Epithelial cell of proximal tubule (primary cell): ENCODE measurements around the gene NFE2L3. TPM values are rescaled to one million over a fixed set of nuclear protein-coding genes. Genes with fewer than 3 reads are reported as not detected.
"Not testable (repeated sequence)": the region's sequence is repeated elsewhere in the genome, so short reads cannot be mapped to it uniquely, and the experiment has no call there.

Source experiments
- DNase-seq: peaks from one replicate; pipeline ENCODE4 v3.0.0-alpha.2; 2011; ENCODE audit warnings: low read depth
- H3K4me3 ChIP-seq: 2 replicates; pipeline ENCODE4 v1.5.1; 2011; ENCODE audit warnings: low read depth, mild to moderate bottlenecking, low read length
- total RNA-seq: library from RNA; depleted of rRNA; stranded (reverse); fragments of >200 nt; gene quantifications from 2 replicates; pipeline ENCODE4 v1.2.3, GENCODE V29; 2015
- TF ChIP-seq, protein P1 (sequence below): conservative IDR thresholded peaks from 2 replicates; pipeline ENCODE4 v1.5.1; 2012; ENCODE audit warnings: low read depth, mild to moderate bottlenecking, low read length

The NFE2L3 gene
- total RNA-seq, 1 donor from 2014 or later, result 75.6 TPM

DNA sequence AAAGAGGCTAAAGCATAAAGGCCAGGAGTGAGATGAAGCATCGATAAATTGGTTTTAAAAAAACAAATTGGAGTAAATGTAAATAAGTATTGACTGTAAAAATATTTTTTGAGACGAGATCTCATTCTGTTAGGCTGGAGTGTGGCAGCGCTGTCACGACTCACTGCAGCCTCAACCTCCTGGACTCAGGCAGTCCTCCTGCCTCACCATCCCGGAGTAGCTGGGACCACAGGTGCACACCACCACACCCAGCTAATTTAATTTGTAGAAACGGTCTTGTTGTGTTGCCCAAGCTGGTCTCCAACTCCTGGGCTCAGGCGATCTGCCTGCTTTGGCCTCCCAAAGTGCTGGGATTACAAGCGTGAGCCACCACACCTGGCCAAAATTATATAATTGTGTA lies 30.7 kb downstream of the NFE2L3 start:
- no peak overlapping the region for H3K4me3 ChIP-seq
- DNase-seq, result no peak
- TF ChIP-seq, protein P1, sequence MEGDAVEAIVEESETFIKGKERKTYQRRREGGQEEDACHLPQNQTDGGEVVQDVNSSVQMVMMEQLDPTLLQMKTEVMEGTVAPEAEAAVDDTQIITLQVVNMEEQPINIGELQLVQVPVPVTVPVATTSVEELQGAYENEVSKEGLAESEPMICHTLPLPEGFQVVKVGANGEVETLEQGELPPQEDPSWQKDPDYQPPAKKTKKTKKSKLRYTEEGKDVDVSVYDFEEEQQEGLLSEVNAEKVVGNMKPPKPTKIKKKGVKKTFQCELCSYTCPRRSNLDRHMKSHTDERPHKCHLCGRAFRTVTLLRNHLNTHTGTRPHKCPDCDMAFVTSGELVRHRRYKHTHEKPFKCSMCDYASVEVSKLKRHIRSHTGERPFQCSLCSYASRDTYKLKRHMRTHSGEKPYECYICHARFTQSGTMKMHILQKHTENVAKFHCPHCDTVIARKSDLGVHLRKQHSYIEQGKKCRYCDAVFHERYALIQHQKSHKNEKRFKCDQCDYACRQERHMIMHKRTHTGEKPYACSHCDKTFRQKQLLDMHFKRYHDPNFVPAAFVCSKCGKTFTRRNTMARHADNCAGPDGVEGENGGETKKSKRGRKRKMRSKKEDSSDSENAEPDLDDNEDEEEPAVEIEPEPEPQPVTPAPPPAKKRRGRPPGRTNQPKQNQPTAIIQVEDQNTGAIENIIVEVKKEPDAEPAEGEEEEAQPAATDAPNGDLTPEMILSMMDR, result no peak

DNA sequence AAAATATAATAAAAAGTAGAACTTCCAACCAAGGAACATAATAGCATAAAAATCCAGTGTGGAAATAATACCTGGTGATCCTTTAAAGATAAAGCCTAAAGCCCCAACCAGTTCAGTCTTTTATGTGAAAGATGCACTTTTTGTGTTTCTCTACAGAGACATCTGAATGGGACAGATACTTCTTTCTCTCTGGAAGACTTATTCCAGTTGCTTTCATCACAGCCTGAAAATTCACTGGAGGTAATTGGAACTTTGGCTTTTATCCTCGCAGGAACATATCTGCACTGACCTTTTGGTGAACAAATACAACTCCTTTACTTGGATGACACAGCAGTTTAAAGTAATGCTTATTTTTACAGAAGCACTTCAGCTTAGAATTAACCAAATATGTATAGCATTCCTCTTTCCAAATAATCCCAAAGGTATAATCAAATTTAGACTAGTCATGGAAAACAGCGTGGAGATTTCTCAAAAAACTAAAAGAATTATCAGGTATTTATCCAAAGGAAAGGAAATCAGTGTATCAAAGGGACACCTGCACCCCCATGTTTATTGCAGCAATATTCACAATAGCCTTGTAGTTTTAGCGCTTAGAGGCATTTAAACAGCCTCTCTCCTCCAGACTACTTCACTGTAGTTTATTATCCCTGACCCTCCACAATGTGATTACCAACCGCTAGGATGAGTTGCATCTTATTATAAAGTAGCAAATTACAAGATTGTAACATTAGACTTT lies 31.7 kb downstream of the NFE2L3 start:
- no peak for DNase-seq
- H3K4me3 ChIP-seq, result no peak overlapping the region
- TF ChIP-seq, protein P1, result no peak

DNA sequence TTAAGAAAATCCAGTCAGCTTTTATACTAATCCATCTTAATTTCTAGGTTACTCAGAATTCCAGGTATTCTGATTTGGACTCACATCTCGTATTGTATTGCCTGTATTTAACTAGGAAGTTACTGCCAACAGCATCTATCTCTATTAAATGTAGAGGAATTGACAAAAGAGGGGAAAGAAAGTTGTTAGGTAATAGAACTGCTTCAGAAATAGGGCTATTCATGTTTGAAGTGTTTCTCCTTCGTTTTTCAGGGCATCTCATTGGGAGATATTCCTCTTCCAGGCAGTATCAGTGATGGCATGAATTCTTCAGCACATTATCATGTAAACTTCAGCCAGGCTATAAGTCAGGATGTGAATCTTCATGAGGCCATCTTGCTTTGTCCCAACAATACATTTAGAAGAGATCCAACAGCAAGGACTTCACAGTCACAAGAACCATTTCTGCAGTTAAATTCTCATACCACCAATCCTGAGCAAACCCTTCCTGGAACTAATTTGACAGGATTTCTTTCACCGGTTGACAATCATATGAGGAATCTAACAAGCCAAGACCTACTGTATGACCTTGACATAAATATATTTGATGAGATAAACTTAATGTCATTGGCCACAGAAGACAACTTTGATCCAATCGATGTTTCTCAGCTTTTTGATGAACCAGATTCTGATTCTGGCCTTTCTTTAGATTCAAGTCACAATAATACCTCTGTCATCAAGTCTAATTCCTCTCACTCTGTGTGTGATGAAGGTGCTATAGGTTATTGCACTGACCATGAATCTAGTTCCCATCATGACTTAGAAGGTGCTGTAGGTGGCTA lies 32.5 kb downstream of the NFE2L3 start:
- not testable (repeated sequence) for DNase-seq, H3K4me3 ChIP-seq

DNA sequence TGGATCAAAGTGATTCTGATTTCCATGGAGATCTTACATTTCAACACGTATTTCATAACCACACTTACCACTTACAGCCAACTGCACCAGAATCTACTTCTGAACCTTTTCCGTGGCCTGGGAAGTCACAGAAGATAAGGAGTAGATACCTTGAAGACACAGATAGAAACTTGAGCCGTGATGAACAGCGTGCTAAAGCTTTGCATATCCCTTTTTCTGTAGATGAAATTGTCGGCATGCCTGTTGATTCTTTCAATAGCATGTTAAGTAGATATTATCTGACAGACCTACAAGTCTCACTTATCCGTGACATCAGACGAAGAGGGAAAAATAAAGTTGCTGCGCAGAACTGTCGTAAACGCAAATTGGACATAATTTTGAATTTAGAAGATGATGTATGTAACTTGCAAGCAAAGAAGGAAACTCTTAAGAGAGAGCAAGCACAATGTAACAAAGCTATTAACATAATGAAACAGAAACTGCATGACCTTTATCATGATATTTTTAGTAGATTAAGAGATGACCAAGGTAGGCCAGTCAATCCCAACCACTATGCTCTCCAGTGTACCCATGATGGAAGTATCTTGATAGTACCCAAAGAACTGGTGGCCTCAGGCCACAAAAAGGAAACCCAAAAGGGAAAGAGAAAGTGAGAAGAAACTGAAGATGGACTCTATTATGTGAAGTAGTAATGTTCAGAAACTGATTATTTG lies 33.3 kb downstream of the NFE2L3 start:
- TF ChIP-seq, protein P1, result no peak
- no peak overlapping the region for H3K4me3 ChIP-seq
- no peak for DNase-seq

DNA sequence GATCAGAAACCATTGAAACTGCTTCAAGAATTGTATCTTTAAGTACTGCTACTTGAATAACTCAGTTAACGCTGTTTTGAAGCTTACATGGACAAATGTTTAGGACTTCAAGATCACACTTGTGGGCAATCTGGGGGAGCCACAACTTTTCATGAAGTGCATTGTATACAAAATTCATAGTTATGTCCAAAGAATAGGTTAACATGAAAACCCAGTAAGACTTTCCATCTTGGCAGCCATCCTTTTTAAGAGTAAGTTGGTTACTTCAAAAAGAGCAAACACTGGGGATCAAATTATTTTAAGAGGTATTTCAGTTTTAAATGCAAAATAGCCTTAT lies 33.8 kb downstream of the NFE2L3 start:
- TF ChIP-seq, protein P1, result no peak
- no peak overlapping the region for H3K4me3 ChIP-seq
- DNase-seq, result no peak

DNA sequence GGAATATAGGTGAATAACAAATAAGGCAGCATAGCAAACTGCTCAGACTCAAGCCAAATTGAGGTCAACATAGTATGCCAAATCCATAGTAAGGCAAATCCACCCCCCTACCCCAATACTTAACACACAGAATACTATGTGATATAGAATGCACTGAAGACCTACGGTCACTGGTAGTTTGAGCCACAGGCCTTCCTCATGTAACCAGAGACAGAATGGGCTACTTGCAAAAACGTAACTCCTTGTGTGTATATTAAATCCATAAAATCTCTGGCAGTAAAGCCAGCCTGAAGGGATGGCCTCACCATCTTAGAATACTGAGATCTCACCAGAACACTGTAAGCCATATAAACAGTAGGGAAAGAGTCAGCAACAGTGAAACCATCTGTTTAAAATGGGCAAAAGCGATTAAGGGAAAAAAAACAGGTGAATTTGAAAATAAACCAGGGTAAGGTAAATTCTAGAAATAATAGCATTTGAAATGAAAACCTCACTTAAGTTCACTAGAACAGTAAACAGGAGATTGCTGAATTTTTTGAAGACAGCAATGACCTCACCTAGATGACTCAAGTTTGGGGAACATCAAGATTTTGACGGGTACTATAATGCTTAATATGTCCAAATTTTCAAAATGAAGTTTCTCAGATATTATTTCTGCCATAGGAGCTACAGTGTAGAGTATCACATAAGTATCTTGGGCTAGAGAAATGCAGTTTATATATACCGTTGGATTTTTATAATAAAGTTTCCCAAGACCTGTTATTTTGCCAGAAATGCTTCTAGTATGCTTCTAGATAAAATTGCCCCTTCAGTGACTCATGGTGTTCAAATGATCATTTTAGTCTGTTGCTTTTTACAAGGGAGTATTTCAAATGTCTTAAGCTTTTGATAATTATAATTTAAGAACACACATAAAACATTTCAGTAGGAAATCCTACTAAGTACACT lies 34.6 kb downstream of the NFE2L3 start:
- no peak for DNase-seq
- H3K4me3 ChIP-seq, result no peak overlapping the region
- TF ChIP-seq, protein P1, result no peak
